H1 (cell line): ENCODE results near the gene LRRC42. TPM values are rescaled to one million over a fixed set of nuclear protein-coding genes. Genes with fewer than 3 reads are reported as not detected.

ENCODE experiments used
- CTCF ChIA-PET: fragments of 300-600 bp; sonication (Branson Sonifier 250); formaldehyde crosslinking; loops from one replicate; lab custom pipeline; 2021; ENCODE audit not compliant: partially characterized antibody; lab: Charles Lee
- POLR2A ChIA-PET: fragments of 300-600 bp; sonication (Branson Sonifier 250); formaldehyde crosslinking; loops from one replicate; lab custom pipeline; 2021; ENCODE audit warnings: inconsistent platforms; ENCODE audit not compliant: partially characterized antibody; lab: Charles Lee
- DNase-seq, 2 experiments: peaks; one replicate each; pipeline versions ENCODE4 v3.0.0 to v3.0.0-alpha.2; 2010 to 2022; ENCODE audit warnings: low spot score in 2 of 2, low read depth in 1 of 2, mixed read lengths in 1 of 2
- FAIRE-seq: peaks from 2 replicates; lab custom pipeline; 2011; peaks lifted over from hg19 to GRCh38; lab: Jason Lieb, UNC
- H2AFZ ChIP-seq: 2 replicates; pipeline ENCODE4 v1.8.1; 2012; ENCODE audit warnings: low read length, inconsistent platforms
- H2AK5ac ChIP-seq: 2 replicates; pipeline ENCODE4 v1.6.1; 2013; ENCODE audit warnings: low read depth, low read length
- H2BK120ac ChIP-seq: replicated peaks from 2 replicates; pipeline ENCODE3; 2013; ENCODE audit warnings: low read depth, low read length, inconsistent platforms
- H2BK12ac ChIP-seq: 2 replicates; pipeline ENCODE4 v1.6.1; 2013; ENCODE audit warnings: low read depth, low read length
- H2BK15ac ChIP-seq: 2 replicates; pipeline ENCODE4 v1.6.1; 2013; ENCODE audit warnings: low read length
- H2BK20ac ChIP-seq: 2 replicates; pipeline ENCODE4 v1.6.1; 2013; ENCODE audit warnings: low read length
- H2BK5ac ChIP-seq: 2 replicates; pipeline ENCODE4 v1.6.1; 2013; ENCODE audit warnings: low read depth, low read length
- H3K14ac ChIP-seq: 2 replicates; pipeline ENCODE4 v1.6.1; 2013; ENCODE audit warnings: inconsistent platforms; ENCODE audit not compliant: insufficient read length
- H3K18ac ChIP-seq: 2 replicates; pipeline ENCODE4 v1.6.1; 2013; ENCODE audit warnings: low read length; ENCODE audit errors: extremely low read depth
- H3K23ac ChIP-seq: 2 replicates; pipeline ENCODE4 v1.6.1; 2013; ENCODE audit warnings: inconsistent platforms; ENCODE audit not compliant: insufficient read length
- H3K23me2 ChIP-seq: 2 replicates; pipeline ENCODE4 v1.6.1; 2013; ENCODE audit warnings: low read depth, low read length
- H3K27ac ChIP-seq: 2 replicates; pipeline ENCODE4 v1.6.1; 2011; ENCODE audit warnings: low read depth, low read length, inconsistent platforms
- H3K27me3 ChIP-seq, 4 experiments: replicated peaks in 1 of 4; 1 replicate in 1 of 4; 2 replicates in 3 of 4; pipeline versions ENCODE4 v1.6.1 to v1.8.1; 2011 to 2013; ENCODE audit warnings: low read length in 3 of 4, mild to moderate bottlenecking in 3 of 4, inconsistent platforms in 2 of 4, mixed read lengths in 2 of 4, moderate library complexity in 1 of 4; ENCODE audit not compliant: control insufficient read depth in 3 of 4, insufficient read depth in 3 of 4; ENCODE audit errors: extremely low read depth in 1 of 4
- H3K36me3 ChIP-seq, 4 experiments: 2 replicates each; pipeline versions ENCODE4 v1.6.1 to v1.8.1; 2011 to 2013; ENCODE audit warnings: mild to moderate bottlenecking in 4 of 4, low read length in 3 of 4, moderate library complexity in 2 of 4, control low read depth in 1 of 4, inconsistent platforms in 1 of 4; ENCODE audit not compliant: insufficient read depth in 4 of 4, control insufficient read depth in 2 of 4
- H3K4ac ChIP-seq: replicated peaks from 2 replicates; pipeline ENCODE3; 2013; ENCODE audit warnings: low read length, low read depth, mixed read lengths, inconsistent platforms; ENCODE audit not compliant: insufficient read length
- H3K4me1 ChIP-seq, 4 experiments: replicated peaks in 1 of 4; 1 replicate in 1 of 4; 2 replicates in 3 of 4; pipeline versions ENCODE4 v1.6.1 to v1.8.1; 2011 to 2013; ENCODE audit warnings: low read length in 3 of 4, inconsistent platforms in 2 of 4, mixed read lengths in 1 of 4; ENCODE audit not compliant: insufficient read depth in 4 of 4, control insufficient read depth in 3 of 4
- H3K4me2 ChIP-seq, 2 experiments: 2 replicates each; pipeline versions ENCODE4 v1.6.1 to v1.8.1; 2011 to 2013; ENCODE audit warnings: low read depth in 2 of 2, low read length in 2 of 2, control low read depth in 1 of 2, inconsistent platforms in 1 of 2, mild to moderate bottlenecking in 1 of 2; ENCODE audit not compliant: insufficient read depth in 1 of 2
- H3K4me3 ChIP-seq, 4 experiments: fragments of 200-600, 300-600 bp in 1 of 4; sonication (generic), shearing (Covaris generic), sonication (Bioruptor Twin) in 1 of 4; 2 replicates each; pipeline versions ENCODE4 v1.5.1 to v1.8.1; 2011 to 2016; ENCODE audit warnings: low read length in 4 of 4, low read depth in 3 of 4, control low read depth in 2 of 4, inconsistent platforms in 2 of 4, mild to moderate bottlenecking in 2 of 4, mixed read lengths in 1 of 4, moderate library complexity in 1 of 4; ENCODE audit not compliant: insufficient read depth in 2 of 4; ENCODE audit errors: extremely low read depth in 1 of 4
- H3K56ac ChIP-seq: replicated peaks from 2 replicates; pipeline ENCODE3; 2013; ENCODE audit warnings: low read depth, mild to moderate bottlenecking, mixed read lengths, low read length, inconsistent platforms; ENCODE audit not compliant: insufficient read length
- H3K79me1 ChIP-seq: 2 replicates; pipeline ENCODE4 v1.6.1; 2013; ENCODE audit warnings: low read depth, low read length, control low read depth
- H3K79me2 ChIP-seq, 2 experiments: 2 replicates each; pipeline versions ENCODE4 v1.6.1 to v1.8.1; 2012 to 2013; ENCODE audit warnings: low read length in 2 of 2, mild to moderate bottlenecking in 2 of 2, inconsistent platforms in 1 of 2; ENCODE audit not compliant: insufficient read depth in 2 of 2, control insufficient read depth in 1 of 2
- H3K9ac ChIP-seq, 4 experiments: replicated peaks in 1 of 4; 1 replicate in 1 of 4; 2 replicates in 3 of 4; pipeline versions ENCODE4 v1.6.1 to v1.8.1; 2011 to 2013; ENCODE audit warnings: low read depth in 3 of 4, low read length in 3 of 4, control low read depth in 2 of 4, mild to moderate bottlenecking in 2 of 4, moderate library complexity in 2 of 4, inconsistent platforms in 1 of 4; ENCODE audit errors: extremely low read depth in 1 of 4
- H3K9me3 ChIP-seq, 2 experiments: 2 replicates each; pipeline versions ENCODE4 v1.6.1 to v1.8.1; 2012 to 2013; ENCODE audit warnings: mild to moderate bottlenecking in 2 of 2, moderate library complexity in 2 of 2, control low read depth in 1 of 2, inconsistent platforms in 1 of 2, low read depth in 1 of 2, low read length in 1 of 2, mixed read lengths in 1 of 2; ENCODE audit not compliant: insufficient read depth in 2 of 2
- H4K20me1 ChIP-seq, 2 experiments: replicated peaks in 1 of 2; 2 replicates each; pipeline versions ENCODE3 to v1.8.1; 2011 to 2013; ENCODE audit warnings: inconsistent platforms in 2 of 2, low read length in 2 of 2, mild to moderate bottlenecking in 1 of 2; ENCODE audit not compliant: insufficient read depth in 2 of 2, control insufficient read depth in 1 of 2
- H4K5ac ChIP-seq: 2 replicates; pipeline ENCODE4 v1.6.1; 2013; ENCODE audit warnings: low read length, low read depth, mixed read lengths, inconsistent platforms; ENCODE audit not compliant: insufficient read length
- H4K8ac ChIP-seq: 2 replicates; pipeline ENCODE4 v1.8.0; 2013; ENCODE audit warnings: mild to moderate bottlenecking, moderate library complexity, low read length, inconsistent platforms; ENCODE audit not compliant: insufficient read depth; ENCODE audit errors: extremely low read depth
- H4K91ac ChIP-seq: replicated peaks from 2 replicates; pipeline ENCODE3; 2013; ENCODE audit warnings: low read length, mixed read lengths, inconsistent platforms; ENCODE audit not compliant: insufficient read length
- BRCA1 ChIP-seq: IDR thresholded peaks from 2 replicates; pipeline ENCODE4 v1.6.1; 2012; ENCODE audit warnings: low read depth, low read length, improper control_type of control experiment
- CHD2 ChIP-seq: IDR thresholded peaks from 2 replicates; pipeline ENCODE4 v1.6.1; 2012; ENCODE audit warnings: low read length, improper control_type of control experiment
- FOSL1 ChIP-seq: IDR thresholded peaks from 2 replicates; pipeline ENCODE4 v1.6.1; 2011; ENCODE audit warnings: mild to moderate bottlenecking, low read depth, low read length, moderate library complexity; ENCODE audit not compliant: insufficient read depth
- GTF2F1 ChIP-seq: IDR thresholded peaks from 2 replicates; pipeline ENCODE4 v1.6.1; 2012; ENCODE audit warnings: low read depth, low read length, improper control_type of control experiment, borderline replicate concordance
- HDAC2 ChIP-seq, 2 experiments: fragments of 300-600 bp in 1 of 2; sonication (generic) in 1 of 2; IDR thresholded peaks; 2 replicates each; pipeline ENCODE4 v1.6.1; 2011 to 2012; ENCODE audit warnings: low read depth in 2 of 2, low read length in 2 of 2, mild to moderate bottlenecking in 2 of 2, moderate library complexity in 2 of 2, borderline replicate concordance in 1 of 2, inconsistent platforms in 1 of 2
- PHF8 ChIP-seq: fragments of 200-600 bp; sonication (generic); conservative IDR thresholded peaks from 2 replicates; pipeline ENCODE4 v1.7.1; 2012; ENCODE audit warnings: low read depth, mild to moderate bottlenecking, inconsistent platforms, low read length, moderate library complexity
- RFX5 ChIP-seq: IDR thresholded peaks from 2 replicates; pipeline ENCODE4 v1.6.1; 2011; ENCODE audit warnings: low read depth, low read length, improper control_type of control experiment, borderline replicate concordance
- TBP ChIP-seq: IDR thresholded peaks from 2 replicates; pipeline ENCODE4 v1.6.1; 2011; ENCODE audit warnings: low read depth, low read length, improper control_type of control experiment
- TCF12 ChIP-seq: IDR thresholded peaks from 2 replicates; pipeline ENCODE4 v1.6.1; 2011; ENCODE audit warnings: low read depth, mild to moderate bottlenecking, low read length
- WGBS, 2 experiments: shearing (Covaris generic) in 1 of 2; methylation state at CpG; one replicate each; pipeline versions ENCODE4 v1.1.6 to v1.1.7; 2013 to 2015; ENCODE audit warnings: low lambda C conversion rate in 2 of 2, mixed read lengths in 2 of 2, inconsistent platforms in 1 of 2, low coverage in 1 of 2, missing lambda C conversion rate in 1 of 2; ENCODE audit not compliant: insufficient replicate concordance in 2 of 2, insufficient coverage in 1 of 2, insufficient read length in 1 of 2; ENCODE audit errors: extremely low coverage in 1 of 2, missing lambda C conversion rate in 1 of 2; 5-methylcytosine and 5-hydroxymethylcytosine counted together
- polyA plus RNA-seq, 7 experiments: library from polyadenylated mRNA; depleted of rRNA in 3 of 7; stranded (reverse) in 5 of 7; unstranded in 2 of 7; fragments of >200 nt in 5 of 7; fragments of 200-250 nt in 2 of 7; gene quantifications; 1 replicate in 5 of 7; 2 replicates in 1 of 7; 4 replicates in 1 of 7; pipeline versions ENCODE4 v1.2.1 to v1.2.3, GENCODE V29; 2011 to 2013; ENCODE audit warnings: missing spikeins in 2 of 7, mixed read lengths in 2 of 7
- total RNA-seq: library from RNA; stranded (reverse); fragmentation: NEBNext Ultra II Directional; extraction: Animal tissue kit (Norgen Biotek cat#: 25700); gene quantifications from 2 replicates; pipeline ENCODE4 v1.2.1, GENCODE V29; 2021
- TF ChIP-seq, protein P1 (sequence below): IDR thresholded peaks from 2 replicates; pipeline ENCODE4 v1.6.1; 2011; ENCODE audit warnings: low read depth, mild to moderate bottlenecking, low read length; ENCODE audit not compliant: insufficient read depth
- TF ChIP-seq, protein P2 (sequence below): IDR thresholded peaks from 2 replicates; pipeline ENCODE4 v1.6.1; 2012; ENCODE audit warnings: inconsistent platforms

The LRRC42 gene
- total and polyA plus RNA-seq, 2 of the 8 experiments (the other 6 are each of a cell fraction or from before 2014, with no cell fraction given): 38.2 to 54.1 TPM

DNA sequence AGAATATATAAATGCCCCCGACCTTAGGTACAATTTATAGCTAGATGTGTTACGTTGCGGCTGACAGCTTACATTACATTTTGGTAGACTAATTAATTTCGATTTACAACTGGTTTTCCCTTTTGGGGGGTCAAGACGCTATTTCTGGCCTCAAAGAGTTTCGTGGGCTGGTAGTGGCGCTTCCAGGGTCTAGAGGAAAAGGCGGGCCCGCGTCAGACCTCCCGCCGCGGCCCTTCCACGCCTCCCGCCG lies 1.0 kb upstream of the LRRC42 start:
- H3K79me1 ChIP-seq: peaks cover 14% of the 10 kb centered on the region
- no peak overlapping the region for H2AK5ac ChIP-seq
- peak overlapping the region; percentile 93 for H3K18ac ChIP-seq
- peaks cover 6 to 8% of the 10 kb centered on the region in 2 experiments for H4K20me1 ChIP-seq
- H4K5ac ChIP-seq: no peak overlapping the region
- no peak overlapping the region for H3K27ac ChIP-seq
- H3K56ac ChIP-seq: no peak overlapping the region
- peak overlapping the region; percentile 41; the same call in 1 of the 2 replicates for H2BK15ac ChIP-seq
- peak overlapping the region in 2 of 4 experiments; percentile 38 to 41; a peak in 5 of 7 replicates for H3K9ac ChIP-seq
- no peaks in the 10 kb centered on the region for H3K27me3 ChIP-seq
- peaks cover 4 to 16% (median 9%) of the 10 kb centered on the region in 4 experiments for H3K4me1 ChIP-seq
- no peak overlapping the region for H4K91ac ChIP-seq
- H2BK12ac ChIP-seq: no peak overlapping the region
- DNase-seq: no peak
- H3K4ac ChIP-seq: no peak overlapping the region
- ChIA-PET POLR2A (interaction anchor here (1.2 to 2.1 kb wide), 5 partner anchors 11 to 84 kb away, joined by 4 to 7 read pairs (median 5); no protein-coding TSS in a partner anchor), CTCF (interaction anchor here (0.9 to 3.6 kb wide), 8 partner anchors 11 to 85 kb away, joined by 3 to 19 read pairs (median 4); no protein-coding TSS in a partner anchor)
- WGBS, 2 experiments: 6% methylated on average over 16 of the region's 16 CpGs; no CpG with 5 or more reads in 1 of the 2 experiments
- H2AFZ ChIP-seq: no peak overlapping the region
- FAIRE-seq: no peak
- H3K4me2 ChIP-seq: peak overlapping the region; percentile 75 to 92
- no peak overlapping the region for H2BK120ac ChIP-seq
- peak overlapping the region; percentile 61 for H4K8ac ChIP-seq
- H2BK20ac ChIP-seq: no peak overlapping the region
- H2BK5ac ChIP-seq: 0 out of 2 replicates have a peak overlapping the region, but pooled peaks have one; percentile 49
- H3K9me3 ChIP-seq: no peaks in the 10 kb centered on the region
- H3K4me3 ChIP-seq: peak overlapping the region; percentile 77 to 98 (median 79)
- no peak overlapping the region for H3K14ac ChIP-seq
- H3K79me2 ChIP-seq: peaks cover 3 to 44% of the 10 kb centered on the region in 2 experiments; a peak in 2 of 4 replicates
- H3K23ac ChIP-seq: no peak overlapping the region
- peaks cover 14% of the 10 kb centered on the region for H3K23me2 ChIP-seq
- no peaks in the 10 kb centered on the region; a peak in 2 of 8 replicates for H3K36me3 ChIP-seq
- TF ChIP-seq, protein P1, sequence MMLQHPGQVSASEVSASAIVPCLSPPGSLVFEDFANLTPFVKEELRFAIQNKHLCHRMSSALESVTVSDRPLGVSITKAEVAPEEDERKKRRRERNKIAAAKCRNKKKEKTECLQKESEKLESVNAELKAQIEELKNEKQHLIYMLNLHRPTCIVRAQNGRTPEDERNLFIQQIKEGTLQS: no peak
- TF ChIP-seq BRCA1 (no peak), FOSL1 (no peak), GTF2F1 (no peak), HDAC2 (IDR thresholded peaks at IDR 0.05; ENCODE audit: borderline replicate concordance in 1 of 2, low read depth in 2 of 2, low read length in 2 of 2) (no peak), TCF12 (no peak), PHF8 (no peak), RFX5 (no peak), TBP (no peak), CHD2 (no peak)
- TF ChIP-seq, protein P2, sequence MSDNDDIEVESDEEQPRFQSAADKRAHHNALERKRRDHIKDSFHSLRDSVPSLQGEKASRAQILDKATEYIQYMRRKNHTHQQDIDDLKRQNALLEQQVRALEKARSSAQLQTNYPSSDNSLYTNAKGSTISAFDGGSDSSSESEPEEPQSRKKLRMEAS: no peak
